Heart right ventricle (tissue), 16 donors: Measurements from ENCODE around the gene PNP. TPM values are rescaled to one million over a fixed set of nuclear protein-coding genes. Genes with fewer than 3 reads are reported as not detected.

Source experiments
- ATAC-seq, 8 donors: fragments of 200-7000 bp; cut with Tn5 transposase; one replicate each; pipeline ENCODE4 v1.9.1; 2020; ENCODE audit warnings: mild to moderate bottlenecking in 8 of 8, moderate library complexity in 8 of 8, moderate number of reproducible peaks in 1 of 8
- DNase-seq, 2 donors: peaks; one replicate each; pipeline ENCODE4 v3.0.0-alpha.2; 2020
- H3K27ac ChIP-seq, 10 donors: fragments of 200-600 bp; sonication (generic) in 2 of 10; one replicate each; pipeline versions ENCODE4 v1.5.0 to v1.8.0; 2020 to 2022; ENCODE audit warnings: mild to moderate bottlenecking in 3 of 10
- H3K27me3 ChIP-seq, 7 donors: fragments of 200-600 bp; one replicate each; pipeline ENCODE4 v1.8.0; 2021 to 2022; ENCODE audit warnings: mild to moderate bottlenecking in 2 of 7
- H3K36me3 ChIP-seq, 9 donors: fragments of 200-600 bp; sonication (generic) in 1 of 9; one replicate each; pipeline versions ENCODE4 v1.5.0 to v1.8.0; 2020 to 2022; ENCODE audit warnings: mild to moderate bottlenecking in 2 of 9
- H3K4me1 ChIP-seq, 9 donors: fragments of 200-600 bp; sonication (generic) in 1 of 9; one replicate each; pipeline versions ENCODE4 v1.5.0 to v1.8.0; 2020 to 2022; ENCODE audit warnings: mild to moderate bottlenecking in 4 of 9
- H3K4me3 ChIP-seq, 10 donors: fragments of 200-600 bp; sonication (generic) in 2 of 10; one replicate each; pipeline versions ENCODE4 v1.5.0 to v1.8.0; 2020 to 2022; ENCODE audit warnings: mild to moderate bottlenecking in 7 of 10, moderate library complexity in 2 of 10
- H3K9me3 ChIP-seq, 11 donors: fragments of 200-600 bp in 10 of 11; sonication (generic) in 2 of 11; one replicate each; pipeline versions ENCODE4 v1.5.0 to v1.8.0; 2013 to 2022; ENCODE audit warnings: mild to moderate bottlenecking in 2 of 11, control low read depth in 1 of 11, moderate library complexity in 1 of 11
- CTCF ChIP-seq, 9 donors: fragments of 200-600 bp; sonication (generic) in 2 of 9; IDR thresholded peaks; one replicate each; pipeline versions ENCODE4 v1.5.0 to v1.8.0; 2021 to 2022; ENCODE audit warnings: antibody characterized with exemption in 9 of 9, mild to moderate bottlenecking in 5 of 9, moderate library complexity in 1 of 9
- WGBS, 2 donors: extraction: QIAGEN DNeasy Blood & Tissue Kit; methylation state at CpG; one replicate each; pipeline ENCODE4 v1.1.7; 2013; ENCODE audit warnings: inconsistent platforms in 1 of 2; 5-methylcytosine and 5-hydroxymethylcytosine counted together
- intact Hi-C, 10 donors: fragments of 100-400 bp; cut with DNase I; formaldehyde crosslinking; loops; one replicate each; pipeline versions ENCODE4 v1.11.1 to v1.14.2; 2022
- polyA plus RNA-seq, 2 donors: library from polyadenylated mRNA; stranded (reverse); fragments of 200-250 nt; gene quantifications; one replicate each; pipeline ENCODE4 v1.2.3, GENCODE V29; 2013
- total RNA-seq, 10 donors: library from RNA; stranded (reverse); fragmentation: NEBNext Ultra II Directional in 3 of 10; extraction: Animal tissue kit (Norgen Biotek cat#: 25700) in 3 of 10; gene quantifications; one replicate each; pipeline versions ENCODE4 v1.2.1 to v1.2.4, GENCODE V29; 2021 to 2023
- donor health status: Arrhythmogenic right ventricular cardiomyopathy.
- donor health status: ischemic (EF 13 %, LVEDD 7.1; RV severe dilation, severe dysfunction).
- donor health status: healthy with polysubstance abuse.
- donor health status: DM: no; HTN: yes; CAD: no.
- donor health status: DM: no; HTN: no; CAD: no.
- donor health status: ischemic (EF 25% LVEDD 6.9; RV normal size, moderate dysfunction).
- donor health status: ischemic (EF 25% LVEDD 5.7; RV mildly dilated, moderate dysfunction).
- donor health status: healthy.
- donor health status: DM: yes; HTN: yes; CAD: no.
- donor health status: Ischemic cardiomyopathy.
- donor health status: ischemic (EF 35%, LVEDD 5.7; RV mildly dilated, moderate dysfunction).
- donor health status: nonischemic (EF 11% LVEDD 7.7; RV severe dilation, severe dysfunction).
- donor health status: DM: yes; HTN: yes; CAD: no.
- donor health status: PGD.
- donor health status: ischemic (EF 29% LVEDD 5.4; RV normal size, mild dysfunction).
- donor health status: nonischemic (EF 23%, LVEDD 6.1; RV moderate dilation, normal function).

PNP gene
- total and polyA plus RNA-seq, 12 donors: 5.0 to 33.7 (median 8.6) TPM

- Histone ChIP-seq H3K4me1 (peaks cover 9 to 57% (median 32%) of the 10 kb centered on the region in 9 donors), H3K4me3 (peak overlapping the region; percentile 81 to 100 (median 94)), H3K36me3 (peaks cover 0 to 43% (median 30%) of the 10 kb centered on the region in 9 donors), H3K27ac (peak overlapping the region; percentile 77 to 96 (median 93)), H3K27me3 (no peaks in the 10 kb centered on the region), H3K9me3 (no peaks in the 10 kb centered on the region)
- WGBS, 2 donors: 6 to 8% methylated on average over 32 of the region's 32 CpGs
- DNase-seq: peak in 1 of 2 donors; percentile 16
- ATAC-seq: peak in 2 of 8 donors; percentile 12 to 15
- intact Hi-C loops: loop anchor here in 7 of 10 donors (5.0 to 10.0 kb wide), 5 partner anchors 118 to 224 kb away; partner anchors contain the start of genes RNASE4 (in 5 of the 7), ANG (in 2 of the 7), CCNB1IP1 (in 1 of the 7) and PARP2 (in 1 of the 7)
- TF ChIP-seq CTCF (IDR thresholded peaks at IDR 0.05): no peak
These were observed 8.6 kb upstream of the PNP start for GRCh38 chr14:20460458-20461224.

GRCh38 chr14:20461225-20462141, 7.7 kb upstream of the PNP start, which contains the start of gene PIP4P1:
TSS of gene PIP4P1 (minus strand) at chr14:20461434. CDS start at chr14:20461325, 109 bp downstream.
- peaks cover 9 to 49% (median 24%) of the 10 kb centered on the region in 9 donors for H3K4me1 ChIP-seq
- H3K27me3 ChIP-seq: no peaks in the 10 kb centered on the region
- intact Hi-C loops: loop anchor here in 7 of 10 donors (5.0 to 10.0 kb wide), 5 partner anchors 119 to 223 kb away; partner anchors contain the start of genes RNASE4 (in 5 of the 7), ANG (in 2 of the 7), CCNB1IP1 (in 1 of the 7) and PARP2 (in 1 of the 7)
- peak within 1 kb of the TSS; percentile 81 to 100 (median 94) for H3K4me3 ChIP-seq
- ATAC-seq (peak; percentile 96 to 99 (median 98)), DNase-seq (peak; percentile 97 to 99)
- no peaks in the 10 kb centered on the region for H3K9me3 ChIP-seq
- 0% methylated on average over 49 to 67 of the region's 67 CpGs for WGBS, 2 donors
- H3K36me3 ChIP-seq: peaks cover 0 to 38% (median 28%) of the 10 kb centered on the region in 9 donors
- peak within 1 kb of the TSS; percentile 77 to 96 (median 93) for H3K27ac ChIP-seq
- no peak for TF ChIP-seq CTCF (IDR thresholded peaks at IDR 0.05)

- Histone ChIP-seq H3K27me3 (no peaks in the 10 kb centered on the region), H3K4me1 (peaks cover 0 to 43% (median 26%) of the 10 kb centered on the region in 9 donors), H3K27ac (peak overlapping the region in 9 of 10 donors; percentile 82 to 97 (median 89)), H3K4me3 (peak overlapping the region; percentile 48 to 97 (median 70)), H3K9me3 (no peaks in the 10 kb centered on the region), H3K36me3 (peaks cover 0 to 23% (median 0%) of the 10 kb centered on the region in 9 donors)
- DNase-seq (no peak), ATAC-seq (peak in 3 of 8 donors; percentile 1 to 3 (median 3))
- intact Hi-C loops: loop anchor here in 2 of 10 donors (10.0 kb wide), 1 partner anchor 216 kb away; the partner anchor contains the start of genes ANG (in 2 of the 2) and RNASE4 (in 2 of the 2)
- 30 to 31% methylated on average over 16 of the region's 16 CpGs for WGBS, 2 donors
- TF ChIP-seq CTCF (IDR thresholded peaks at IDR 0.05): no peak
These were observed 403 bp upstream of the PNP start for GRCh38 chr14:20468764-20469241.
